Measurements from ENCODE around the gene TMEM9. TPM values are rescaled to one million over a fixed set of nuclear protein-coding genes. Genes with fewer than 3 reads are reported as not detected.

The TMEM9 gene
- total and polyA plus RNA-seq, 2 experiments from 2014 or later, result 99.4 to 104 TPM

GRCh38 chr1:201142011-201142848 lies 12.0 kb downstream of the TMEM9 start:
- H3K4me2 ChIP-seq, result no peak overlapping the region
- H3K4me1 ChIP-seq (ENCODE audit: insufficient read depth), result peaks cover 12% of the 10 kb centered on the region
- no peaks in the 10 kb centered on the region for H4K20me1 ChIP-seq (ENCODE audit: insufficient read depth, poor library complexity, severe bottlenecking)
- H3K27me3 ChIP-seq, result no peaks in the 10 kb centered on the region
- H3K9me2 ChIP-seq (replicated peaks; ENCODE audit: insufficient read depth), result no peaks in the 10 kb centered on the region
- WGBS (ENCODE audit: low lambda C conversion rate, missing lambda C conversion rate), result 91% methylated on average over 16 of the region's 16 CpGs
- no peaks in the 10 kb centered on the region for H3K79me2 ChIP-seq
- TF ChIP-seq EZH2phosphoT487 (IDR thresholded peaks at IDR 0.05; ENCODE audit: low read depth, severe bottlenecking, unreplicated experiment), result no peak
- no peak for TF ChIP-seq EZH2 (IDR thresholded peaks at IDR 0.05; ENCODE audit: borderline replicate concordance)
- no peak for TF ChIP-seq CTCF (IDR thresholded peaks at IDR 0.05; ENCODE audit: poor library complexity)
- H3K36me3 ChIP-seq (replicated peaks; ENCODE audit: insufficient read depth, low read depth), result no peaks in the 10 kb centered on the region
- no peak overlapping the region for H3K27ac ChIP-seq
- H3K4me3 ChIP-seq, result no peak overlapping the region
- H2AFZ ChIP-seq, result no peak overlapping the region
- no peaks in the 10 kb centered on the region for H3K9me3 ChIP-seq (ENCODE audit: low read depth)
- no peak for DNase-seq (ENCODE audit: low spot score)

- DNase-seq (ENCODE audit: low spot score), result no peak
- Histone ChIP-seq H3K9me3 (ENCODE audit: low read depth) (no peaks in the 10 kb centered on the region), H3K36me3 (replicated peaks; ENCODE audit: insufficient read depth, low read depth) (no peaks in the 10 kb centered on the region), H3K27ac (no peak overlapping the region), H4K20me1 (ENCODE audit: insufficient read depth, poor library complexity, severe bottlenecking) (no peaks in the 10 kb centered on the region), H3K9me2 (replicated peaks; ENCODE audit: insufficient read depth) (no peaks in the 10 kb centered on the region), H3K79me2 (no peaks in the 10 kb centered on the region), H3K27me3 (no peaks in the 10 kb centered on the region), H2AFZ (no peak overlapping the region), H3K4me1 (ENCODE audit: insufficient read depth) (peaks cover 12% of the 10 kb centered on the region), H3K4me3 (no peak overlapping the region), H3K4me2 (no peak overlapping the region)
- TF ChIP-seq EZH2 (IDR thresholded peaks at IDR 0.05; ENCODE audit: borderline replicate concordance), result no peak
- TF ChIP-seq CTCF (IDR thresholded peaks at IDR 0.05; ENCODE audit: poor library complexity), result no peak
- TF ChIP-seq EZH2phosphoT487 (IDR thresholded peaks at IDR 0.05; ENCODE audit: low read depth, severe bottlenecking, unreplicated experiment), result no peak
- WGBS (ENCODE audit: low lambda C conversion rate, missing lambda C conversion rate), result 95% methylated on average over 5 of the region's 5 CpGs
Measured at GRCh38 chr1:201141418-201141817, 12.9 kb downstream of the TMEM9 start.

GRCh38 chr1:201140941-201141260 lies 13.4 kb downstream of the TMEM9 start:
- no peaks in the 10 kb centered on the region for H3K79me2 ChIP-seq
- 84% methylated on average over 8 of the region's 8 CpGs for WGBS (ENCODE audit: low lambda C conversion rate, missing lambda C conversion rate)
- no peaks in the 10 kb centered on the region for H3K27me3 ChIP-seq
- no peak overlapping the region for H3K4me2 ChIP-seq
- H3K36me3 ChIP-seq (replicated peaks; ENCODE audit: insufficient read depth, low read depth), result no peaks in the 10 kb centered on the region
- no peaks in the 10 kb centered on the region for H3K9me2 ChIP-seq (replicated peaks; ENCODE audit: insufficient read depth)
- TF ChIP-seq EZH2 (IDR thresholded peaks at IDR 0.05; ENCODE audit: borderline replicate concordance), result no peak
- no peak for TF ChIP-seq CTCF (IDR thresholded peaks at IDR 0.05; ENCODE audit: poor library complexity)
- TF ChIP-seq EZH2phosphoT487 (IDR thresholded peaks at IDR 0.05; ENCODE audit: low read depth, severe bottlenecking, unreplicated experiment), result no peak
- peaks cover 12% of the 10 kb centered on the region for H3K4me1 ChIP-seq (ENCODE audit: insufficient read depth)
- no peak overlapping the region for H3K27ac ChIP-seq
- DNase-seq (ENCODE audit: low spot score), result no peak
- no peaks in the 10 kb centered on the region for H3K9me3 ChIP-seq (ENCODE audit: low read depth)
- no peaks in the 10 kb centered on the region for H4K20me1 ChIP-seq (ENCODE audit: insufficient read depth, poor library complexity, severe bottlenecking)
- H3K4me3 ChIP-seq, result no peak overlapping the region
- no peak overlapping the region for H2AFZ ChIP-seq
